ENCODE results near the gene C2CD4A.

DNA sequence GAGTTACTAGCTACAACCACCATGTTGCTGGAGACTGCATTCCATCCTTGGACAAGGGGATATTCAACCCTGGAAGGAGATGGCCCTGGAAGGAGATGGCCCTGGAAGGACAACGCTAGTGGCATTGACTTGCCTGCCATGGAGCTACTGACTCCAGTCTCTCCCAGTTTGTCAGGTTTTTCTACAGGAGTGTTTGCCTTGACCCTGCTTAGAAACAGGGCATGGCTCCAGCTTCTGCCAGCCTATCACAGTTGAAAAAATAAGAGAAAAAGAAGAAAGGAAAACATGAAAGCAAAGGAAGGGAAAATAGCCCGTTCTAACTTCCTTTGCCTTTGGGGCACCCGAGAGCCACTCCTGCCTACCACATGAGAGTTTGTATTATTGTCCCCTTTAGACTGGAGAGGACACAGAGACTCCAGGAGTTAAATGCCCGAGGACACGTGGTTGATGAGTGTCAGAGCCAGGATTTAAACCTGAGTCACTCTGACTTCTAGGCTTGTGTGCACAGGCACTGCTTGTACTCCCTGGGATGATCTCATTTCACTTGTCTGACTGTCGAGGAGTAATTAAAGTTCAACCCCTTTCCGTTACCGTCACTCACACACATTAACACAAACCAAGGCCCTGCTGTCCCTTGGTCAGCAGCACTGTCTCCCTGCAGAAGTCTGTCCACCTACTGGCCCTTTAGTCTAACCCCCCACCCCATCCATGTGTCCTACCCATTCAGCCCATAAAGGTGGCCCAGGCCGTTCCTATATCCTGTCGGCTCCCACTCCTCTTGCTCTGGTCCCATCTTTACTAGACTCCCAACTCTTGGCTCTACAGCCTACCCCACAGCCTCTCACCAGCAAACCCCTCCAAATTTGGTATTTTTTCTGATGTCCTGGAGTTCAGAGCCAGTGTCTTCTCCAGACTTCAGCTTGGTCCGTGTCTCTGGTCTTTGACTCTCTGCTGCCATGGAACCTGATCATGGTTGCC, 46.1 kb downstream of the C2CD4A start:
- TF ChIP-seq ESRRA (IDR thresholded peaks at IDR 0.05; ENCODE audit: borderline replicate concordance, low read length): no peak
- TF ChIP-seq, protein P1, sequence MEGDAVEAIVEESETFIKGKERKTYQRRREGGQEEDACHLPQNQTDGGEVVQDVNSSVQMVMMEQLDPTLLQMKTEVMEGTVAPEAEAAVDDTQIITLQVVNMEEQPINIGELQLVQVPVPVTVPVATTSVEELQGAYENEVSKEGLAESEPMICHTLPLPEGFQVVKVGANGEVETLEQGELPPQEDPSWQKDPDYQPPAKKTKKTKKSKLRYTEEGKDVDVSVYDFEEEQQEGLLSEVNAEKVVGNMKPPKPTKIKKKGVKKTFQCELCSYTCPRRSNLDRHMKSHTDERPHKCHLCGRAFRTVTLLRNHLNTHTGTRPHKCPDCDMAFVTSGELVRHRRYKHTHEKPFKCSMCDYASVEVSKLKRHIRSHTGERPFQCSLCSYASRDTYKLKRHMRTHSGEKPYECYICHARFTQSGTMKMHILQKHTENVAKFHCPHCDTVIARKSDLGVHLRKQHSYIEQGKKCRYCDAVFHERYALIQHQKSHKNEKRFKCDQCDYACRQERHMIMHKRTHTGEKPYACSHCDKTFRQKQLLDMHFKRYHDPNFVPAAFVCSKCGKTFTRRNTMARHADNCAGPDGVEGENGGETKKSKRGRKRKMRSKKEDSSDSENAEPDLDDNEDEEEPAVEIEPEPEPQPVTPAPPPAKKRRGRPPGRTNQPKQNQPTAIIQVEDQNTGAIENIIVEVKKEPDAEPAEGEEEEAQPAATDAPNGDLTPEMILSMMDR (IDR thresholded peaks at IDR 0.05): no peak
- no peak for TF ChIP-seq POLR2A (IDR thresholded peaks at IDR 0.05; ENCODE audit: low read length)
- no peak for TF ChIP-seq BHLHE40 (IDR thresholded peaks at IDR 0.05; ENCODE audit: low read depth, low read length)
- TF ChIP-seq, protein P2, sequence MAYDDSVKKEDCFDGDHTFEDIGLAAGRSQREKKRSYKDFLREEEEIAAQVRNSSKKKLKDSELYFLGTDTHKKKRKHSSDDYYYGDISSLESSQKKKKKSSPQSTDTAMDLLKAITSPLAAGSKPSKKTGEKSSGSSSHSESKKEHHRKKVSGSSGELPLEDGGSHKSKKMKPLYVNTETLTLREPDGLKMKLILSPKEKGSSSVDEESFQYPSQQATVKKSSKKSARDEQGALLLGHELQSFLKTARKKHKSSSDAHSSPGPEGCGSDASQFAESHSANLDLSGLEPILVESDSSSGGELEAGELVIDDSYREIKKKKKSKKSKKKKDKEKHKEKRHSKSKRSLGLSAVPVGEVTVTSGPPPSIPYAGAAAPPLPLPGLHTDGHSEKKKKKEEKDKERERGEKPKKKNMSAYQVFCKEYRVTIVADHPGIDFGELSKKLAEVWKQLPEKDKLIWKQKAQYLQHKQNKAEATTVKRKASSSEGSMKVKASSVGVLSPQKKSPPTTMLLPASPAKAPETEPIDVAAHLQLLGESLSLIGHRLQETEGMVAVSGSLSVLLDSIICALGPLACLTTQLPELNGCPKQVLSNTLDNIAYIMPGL (CRISPR knock-in tag; IDR thresholded peaks at IDR 0.05; ENCODE audit: borderline replicate concordance): no peak
- no peak for TF ChIP-seq RAD21 (conservative IDR thresholded peaks at IDR 0.05 in 1 of 2, IDR thresholded peaks at IDR 0.05 in 1 of 2)
- TF ChIP-seq, protein P3, sequence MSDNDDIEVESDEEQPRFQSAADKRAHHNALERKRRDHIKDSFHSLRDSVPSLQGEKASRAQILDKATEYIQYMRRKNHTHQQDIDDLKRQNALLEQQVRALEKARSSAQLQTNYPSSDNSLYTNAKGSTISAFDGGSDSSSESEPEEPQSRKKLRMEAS (IDR thresholded peaks at IDR 0.05): peak; percentile 90
- TF ChIP-seq, protein P4, sequence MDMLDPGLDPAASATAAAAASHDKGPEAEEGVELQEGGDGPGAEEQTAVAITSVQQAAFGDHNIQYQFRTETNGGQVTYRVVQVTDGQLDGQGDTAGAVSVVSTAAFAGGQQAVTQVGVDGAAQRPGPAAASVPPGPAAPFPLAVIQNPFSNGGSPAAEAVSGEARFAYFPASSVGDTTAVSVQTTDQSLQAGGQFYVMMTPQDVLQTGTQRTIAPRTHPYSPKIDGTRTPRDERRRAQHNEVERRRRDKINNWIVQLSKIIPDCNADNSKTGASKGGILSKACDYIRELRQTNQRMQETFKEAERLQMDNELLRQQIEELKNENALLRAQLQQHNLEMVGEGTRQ (IDR thresholded peaks at IDR 0.05): peak; percentile 80
- TF ChIP-seq JUN (IDR thresholded peaks at IDR 0.05): 0 out of 5 replicates have a peak, but pooled peaks of 1 of the 2 experiments have one; percentile 26
